SK-N-SH (cell line): Measurements from ENCODE around the gene PROX1. TPM values are rescaled to one million over a fixed set of nuclear protein-coding genes. Genes with fewer than 3 reads are reported as not detected.
A peak's percentile ranks its signal among the peaks of the same experiment; 100 is the strongest.

Source experiments
- CTCF ChIA-PET: fragments of 300-600, 350-600 bp; formaldehyde crosslinking; extraction: SDS; loops from one replicate; lab custom pipeline; 2021; lab: Yijun Ruan, JAX
- POLR2A ChIA-PET: fragments of 350-600 bp; sonication (Branson Sonifier 250); formaldehyde crosslinking; extraction: SDS; loops from one replicate; lab custom pipeline; 2020; ENCODE audit warnings: antibody characterized with exemption, inconsistent platforms; lab: Yijun Ruan, JAX
- DNase-seq: peaks from one replicate; pipeline ENCODE4 v3.0.0; 2012
- H2AFZ ChIP-seq: fragments of 200-600 bp; sonication (generic); 2 replicates; pipeline ENCODE4 v1.8.1; 2016; ENCODE audit warnings: antibody characterized with exemption, mild to moderate bottlenecking, low read depth
- H3F3A ChIP-seq: fragments of 200-600 bp; sonication (generic); replicated peaks from 2 replicates; pipeline ENCODE3; 2016; ENCODE audit warnings: antibody characterized with exemption, mild to moderate bottlenecking; ENCODE audit not compliant: insufficient read depth
- H3K27ac ChIP-seq, 2 experiments: fragments of 200-500 bp in 1 of 2; fragments of 200-600 bp in 1 of 2; sonication (Bioruptor generic) in 1 of 2; sonication (generic), shearing (Covaris generic) in 1 of 2; 2 replicates each; pipeline versions ENCODE4 v1.5.1 to v1.6.1; 2014 to 2016; ENCODE audit warnings: low read depth in 2 of 2, inconsistent platforms in 1 of 2, low read length in 1 of 2, mild to moderate bottlenecking in 1 of 2, mixed read lengths in 1 of 2
- H3K27me3 ChIP-seq: fragments of 200-600 bp; sonication (generic), shearing (Covaris generic); 2 replicates; pipeline ENCODE4 v1.6.1; 2016; ENCODE audit warnings: mixed run types; ENCODE audit not compliant: insufficient read depth
- H3K36me3 ChIP-seq, 2 experiments: fragments of 200-500 bp in 1 of 2; fragments of 200-600 bp in 1 of 2; sonication (Bioruptor generic) in 1 of 2; sonication (generic) in 1 of 2; replicated peaks in 1 of 2; 2 replicates each; pipeline versions ENCODE3 to v1.5.1; 2014 to 2016; ENCODE audit warnings: low read length in 1 of 2, mild to moderate bottlenecking in 1 of 2; ENCODE audit not compliant: insufficient read depth in 2 of 2, control insufficient read depth in 1 of 2
- H3K4me1 ChIP-seq, 2 experiments: fragments of 200-500 bp in 1 of 2; fragments of 200-600 bp in 1 of 2; sonication (Bioruptor generic) in 1 of 2; sonication (generic), shearing (Covaris generic) in 1 of 2; 2 replicates each; pipeline versions ENCODE4 v1.5.1 to v1.6.1; 2014 to 2016; ENCODE audit warnings: low read depth in 1 of 2, low read length in 1 of 2, mixed run types in 1 of 2; ENCODE audit not compliant: insufficient read depth in 2 of 2, control insufficient read depth in 1 of 2
- H3K4me2 ChIP-seq: fragments of 200-600 bp; sonication (generic), shearing (Covaris generic); 2 replicates; pipeline ENCODE4 v1.6.1; 2017; ENCODE audit warnings: mixed run types
- H3K4me3 ChIP-seq, 2 experiments: fragments of 200-500 bp in 1 of 2; fragments of 200-600 bp in 1 of 2; sonication (Bioruptor generic) in 1 of 2; sonication (generic), shearing (Covaris generic) in 1 of 2; 2 replicates each; pipeline versions ENCODE4 v1.5.1 to v1.8.1; 2014 to 2016; ENCODE audit warnings: low read depth in 2 of 2, inconsistent platforms in 1 of 2, low read length in 1 of 2, mild to moderate bottlenecking in 1 of 2, mixed read lengths in 1 of 2, moderate library complexity in 1 of 2
- H3K79me2 ChIP-seq: fragments of 200-600 bp; sonication (generic); 2 replicates; pipeline ENCODE4 v1.8.1; 2017; ENCODE audit warnings: mild to moderate bottlenecking; ENCODE audit not compliant: insufficient read depth
- H3K9ac ChIP-seq: fragments of 200-600 bp; sonication (generic); 2 replicates; pipeline ENCODE4 v1.6.1; 2017; ENCODE audit warnings: mixed run types
- H3K9me2 ChIP-seq: fragments of 200-600 bp; sonication (generic); 2 replicates; pipeline ENCODE4 v1.6.1; 2017; ENCODE audit warnings: mixed run types
- H3K9me3 ChIP-seq: fragments of 200-600 bp; sonication (generic); 2 replicates; pipeline ENCODE4 v1.6.1; 2017; ENCODE audit warnings: mixed run types, mild to moderate bottlenecking, moderate library complexity
- H4K20me1 ChIP-seq: fragments of 200-600 bp; sonication (generic); 2 replicates; pipeline ENCODE4 v1.6.1; 2017; ENCODE audit warnings: mild to moderate bottlenecking, mixed run types; ENCODE audit not compliant: insufficient read depth
- CHD2 ChIP-seq: fragments of 150-350 bp; IDR thresholded peaks from 2 replicates; pipeline ENCODE4 v1.6.1; 2018; ENCODE audit warnings: low read length; ENCODE audit not compliant: partially characterized antibody
- ELF1 ChIP-seq: IDR thresholded peaks from 2 replicates; pipeline ENCODE4 v1.4.0; 2012
- EP300 ChIP-seq, 2 experiments: IDR thresholded peaks; 2 replicates each; pipeline versions ENCODE4 v1.4.0 to v1.6.1; 2012; ENCODE audit warnings: borderline replicate concordance in 1 of 2, low read depth in 1 of 2, low read length in 1 of 2
- GATA2 ChIP-seq: sonication (generic); formaldehyde crosslinking; IDR thresholded peaks from 2 replicates; pipeline ENCODE4 v1.5.0; 2020; ENCODE audit warnings: mild to moderate bottlenecking, missing genetic modification reagents
- IRF3 ChIP-seq: fragments of 150-350 bp; IDR thresholded peaks from 2 replicates; pipeline ENCODE4 v1.6.1; 2016; ENCODE audit warnings: mild to moderate bottlenecking, low read depth, low read length
- MXI1 ChIP-seq: IDR thresholded peaks from 2 replicates; pipeline ENCODE4 v1.6.1; 2012; ENCODE audit warnings: mild to moderate bottlenecking, low read depth, low read length, improper control_type of control experiment
- REST ChIP-seq: IDR thresholded peaks from 2 replicates; pipeline ENCODE4 v1.6.1; 2012; ENCODE audit warnings: mild to moderate bottlenecking, low read depth, low read length, moderate library complexity
- RFX5 ChIP-seq: IDR thresholded peaks from 2 replicates; pipeline ENCODE4 v1.6.1; 2012; ENCODE audit warnings: mild to moderate bottlenecking, improper control_type of control experiment, low read length
- TCF12 ChIP-seq: IDR thresholded peaks from 2 replicates; pipeline ENCODE4 v1.4.0; 2012
- USF1 ChIP-seq: IDR thresholded peaks from 2 replicates; pipeline ENCODE4 v1.4.0; 2012; ENCODE audit warnings: low read depth, borderline replicate concordance
- USF2 ChIP-seq: fragments of 150-350 bp; IDR thresholded peaks from 2 replicates; pipeline ENCODE4 v1.6.1; 2017; ENCODE audit warnings: antibody characterized with exemption, low read length, low read depth, borderline replicate concordance
- YY1 ChIP-seq: IDR thresholded peaks from 2 replicates; pipeline ENCODE4 v1.4.0; 2012; ENCODE audit warnings: low read depth, mild to moderate bottlenecking
- WGBS: methylation state at CpG from one replicate; pipeline ENCODE4 v1.1.6; 2017; ENCODE audit warnings: low lambda C conversion rate; 5-methylcytosine and 5-hydroxymethylcytosine counted together
- polyA plus RNA-seq, 3 experiments: library from polyadenylated mRNA; depleted of rRNA; stranded (reverse); fragments of >200 nt; gene quantifications; 2 replicates each; pipeline ENCODE4 v1.2.3, GENCODE V29; 2012

PROX1 gene
- polyA plus RNA-seq, 1 of the 3 experiments (the other 2 are of a cell fraction): 0.25 TPM

GRCh38 chr1:213986925-213987250 lies 885 bp upstream of the PROX1 start:
- Histone ChIP-seq H3K27me3 (peaks cover 34% of the 10 kb centered on the region), H3K36me3 (no peaks in the 10 kb centered on the region), H3K4me3 (peak overlapping the region; percentile 67 to 75), H3K79me2 (no peaks in the 10 kb centered on the region), H3K9me3 (no peaks in the 10 kb centered on the region), H3F3A (no peaks in the 10 kb centered on the region), H2AFZ (peak overlapping the region; percentile 70), H3K9ac (no peak overlapping the region), H3K4me2 (peak overlapping the region; percentile 96), H3K9me2 (no peaks in the 10 kb centered on the region), H4K20me1 (no peaks in the 10 kb centered on the region), H3K27ac (peak overlapping the region in 1 of 2 experiments; percentile 63; a peak in 2 of 4 replicates), H3K4me1 (peaks cover 0 to 15% of the 10 kb centered on the region in 2 experiments; a peak in 3 of 4 replicates)
- DNase-seq: no peak
- ChIA-PET POLR2A (interaction anchor here (1.3 to 2.0 kb wide), 3 partner anchors 16 to 136 kb away, joined by 11 to 15 read pairs (median 12); no protein-coding TSS in a partner anchor), CTCF (interaction anchor here (0.6 to 1.5 kb wide), 4 partner anchors 23 to 742 kb away, joined by 3 to 8 read pairs (median 4); no protein-coding TSS in a partner anchor)
- TF ChIP-seq IRF3 (no peak), RFX5 (no peak), USF2 (no peak), USF1 (no peak), TCF12 (no peak), REST (no peak), CHD2 (no peak)
- TF ChIP-seq, all 33 proteins: peak for 0
- WGBS: 42% methylated on average over 6 of the region's 6 CpGs

- DNase-seq: peak; percentile 94
- peaks cover 28% of the 10 kb centered on the region for H3K27me3 ChIP-seq
- no peaks in the 10 kb centered on the region for H3K9me3 ChIP-seq
- WGBS: 2% methylated on average over 35 of the region's 35 CpGs
- no peaks in the 10 kb centered on the region for H3K79me2 ChIP-seq
- H3K9me2 ChIP-seq: no peaks in the 10 kb centered on the region
- peak overlapping the region; percentile 96 for H3K4me2 ChIP-seq
- peak overlapping the region; percentile 45 for H3K9ac ChIP-seq
- H4K20me1 ChIP-seq: no peaks in the 10 kb centered on the region
- H2AFZ ChIP-seq: peak overlapping the region; percentile 97
- peaks cover 0 to 12% of the 10 kb centered on the region in 2 experiments; a peak in 3 of 4 replicates for H3K4me1 ChIP-seq
- ChIA-PET CTCF (interaction anchor here (0.8 to 1.5 kb wide), 4 partner anchors 12 to 743 kb away, joined by 3 to 8 read pairs (median 4); no protein-coding TSS in a partner anchor), POLR2A (interaction anchor here (0.6 to 2.0 kb wide), 4 partner anchors 15 to 135 kb away, joined by 3 to 15 read pairs (median 12); no protein-coding TSS in a partner anchor)
- peak overlapping the region; percentile 50 to 63; a peak in 3 of 4 replicates for H3K27ac ChIP-seq
- peak in 1 of 2 experiments; percentile 16; a peak in 1 of 4 replicates for TF ChIP-seq EP300 (IDR thresholded peaks at IDR 0.05; ENCODE audit: borderline replicate concordance in 1 of 2, low read depth in 1 of 2, low read length in 1 of 2)
- TF ChIP-seq GATA2 (CRISPR knock-in tag): no peak
- peak; percentile 80 for TF ChIP-seq ELF1
- peak; percentile 35; the same call in 1 of the 2 replicates for TF ChIP-seq MXI1
- no peak for TF ChIP-seq YY1
- TF ChIP-seq RFX5: peak; percentile 53
- peak; percentile 43 for TF ChIP-seq CHD2
- peak overlapping the region; percentile 67 to 75 for H3K4me3 ChIP-seq
- H3K36me3 ChIP-seq: no peaks in the 10 kb centered on the region
- no peaks in the 10 kb centered on the region for H3F3A ChIP-seq
These were observed 299 bp upstream of the PROX1 start for GRCh38 chr1:213987422-213987926.
